ENCODE results near the gene GPD2.

The GPD2 gene

GRCh38 chr2:156430236-156430979, 5.8 kb upstream of the GPD2 start:
- no peaks in the 10 kb centered on the region for H3K36me3 ChIP-seq (ENCODE audit: insufficient read depth, low read length)
- no peak for TF ChIP-seq CTCF (conservative IDR thresholded peaks at IDR 0.05; ENCODE audit: low read length)
- TF ChIP-seq EZH2phosphoT487 (IDR thresholded peaks at IDR 0.05; ENCODE audit: borderline replicate concordance), result no peak
- peaks cover 9% of the 10 kb centered on the region for H3K4me1 ChIP-seq (ENCODE audit: insufficient read depth, low read length, poor library complexity, severe bottlenecking)
- H3K79me2 ChIP-seq (ENCODE audit: insufficient read depth, low read length), result no peaks in the 10 kb centered on the region
- no peak overlapping the region for H3K4me2 ChIP-seq (ENCODE audit: low read depth, low read length, poor library complexity, severe bottlenecking)
- 0 out of 2 replicates have a peak overlapping the region, but pooled peaks have one; percentile 19 for H2AFZ ChIP-seq (ENCODE audit: low read length)
- no peaks in the 10 kb centered on the region for H3K27me3 ChIP-seq (ENCODE audit: insufficient read depth, low read length, poor library complexity, severe bottlenecking)
- H3K9me3 ChIP-seq (ENCODE audit: insufficient read depth, low read depth, low read length), result no peaks in the 10 kb centered on the region
- H3F3A ChIP-seq (ENCODE audit: low read depth), result 0 out of 2 replicates have a peak, but pooled peaks cover 9% of the 10 kb centered on the region
- H3K4me3 ChIP-seq (ENCODE audit: low read length, poor library complexity, severe bottlenecking), result no peak overlapping the region
- no peak overlapping the region for H3K9ac ChIP-seq (ENCODE audit: low read depth, low read length, poor library complexity, severe bottlenecking)
- no peaks in the 10 kb centered on the region for H4K20me1 ChIP-seq (ENCODE audit: insufficient read depth, low read length, poor library complexity, severe bottlenecking)
- H3K9me2 ChIP-seq (replicated peaks; ENCODE audit: low read depth, low read length), result no peaks in the 10 kb centered on the region

- H3K4me2 ChIP-seq (ENCODE audit: low read depth, low read length, poor library complexity, severe bottlenecking), result no peak overlapping the region
Observed at GRCh38 chr2:156430980-156431358, 5.2 kb upstream of the GPD2 start.

GRCh38 chr2:156434461-156435291, 1.5 kb upstream of the GPD2 start:
- H3K36me3 ChIP-seq (ENCODE audit: insufficient read depth, low read length), result no peaks in the 10 kb centered on the region
- peak overlapping the region; percentile 98 for H3K4me2 ChIP-seq (ENCODE audit: low read depth, low read length, poor library complexity, severe bottlenecking)
- no peak for TF ChIP-seq EZH2phosphoT487 (IDR thresholded peaks at IDR 0.05; ENCODE audit: borderline replicate concordance)
- no peak for TF ChIP-seq CTCF (conservative IDR thresholded peaks at IDR 0.05; ENCODE audit: low read length)
- H3K9me3 ChIP-seq (ENCODE audit: insufficient read depth, low read depth, low read length), result no peaks in the 10 kb centered on the region
- no peaks in the 10 kb centered on the region for H3K9me2 ChIP-seq (replicated peaks; ENCODE audit: low read depth, low read length)
- H3F3A ChIP-seq (ENCODE audit: low read depth), result 0 out of 2 replicates have a peak, but pooled peaks cover 9% of the 10 kb centered on the region
- H3K9ac ChIP-seq (ENCODE audit: low read depth, low read length, poor library complexity, severe bottlenecking), result no peak overlapping the region
- H3K27me3 ChIP-seq (ENCODE audit: insufficient read depth, low read length, poor library complexity, severe bottlenecking), result no peaks in the 10 kb centered on the region
- peaks cover 33% of the 10 kb centered on the region for H3K4me1 ChIP-seq (ENCODE audit: insufficient read depth, low read length, poor library complexity, severe bottlenecking)
- no peak overlapping the region for H3K4me3 ChIP-seq (ENCODE audit: low read length, poor library complexity, severe bottlenecking)
- H2AFZ ChIP-seq (ENCODE audit: low read length), result no peak overlapping the region
- H4K20me1 ChIP-seq (ENCODE audit: insufficient read depth, low read length, poor library complexity, severe bottlenecking), result no peaks in the 10 kb centered on the region
- H3K79me2 ChIP-seq (ENCODE audit: insufficient read depth, low read length), result peaks cover 23% of the 10 kb centered on the region

More at GRCh38 chr2:156430980-156431358, 5.2 kb upstream of the GPD2 start:
- Histone ChIP-seq H3F3A (ENCODE audit: low read depth) (0 out of 2 replicates have a peak, but pooled peaks cover 9% of the 10 kb centered on the region), H2AFZ (ENCODE audit: low read length) (peak overlapping the region; percentile 74), H3K27me3 (ENCODE audit: insufficient read depth, low read length, poor library complexity, severe bottlenecking) (no peaks in the 10 kb centered on the region), H4K20me1 (ENCODE audit: insufficient read depth, low read length, poor library complexity, severe bottlenecking) (no peaks in the 10 kb centered on the region), H3K79me2 (ENCODE audit: insufficient read depth, low read length) (no peaks in the 10 kb centered on the region), H3K4me3 (ENCODE audit: low read length, poor library complexity, severe bottlenecking) (no peak overlapping the region), H3K36me3 (ENCODE audit: insufficient read depth, low read length) (no peaks in the 10 kb centered on the region), H3K9ac (ENCODE audit: low read depth, low read length, poor library complexity, severe bottlenecking) (no peak overlapping the region), H3K9me3 (ENCODE audit: insufficient read depth, low read depth, low read length) (no peaks in the 10 kb centered on the region), H3K4me1 (ENCODE audit: insufficient read depth, low read length, poor library complexity, severe bottlenecking) (peaks cover 12% of the 10 kb centered on the region), H3K9me2 (replicated peaks; ENCODE audit: low read depth, low read length) (no peaks in the 10 kb centered on the region)
- TF ChIP-seq EZH2phosphoT487 (IDR thresholded peaks at IDR 0.05; ENCODE audit: borderline replicate concordance), result no peak
- no peak for TF ChIP-seq CTCF (conservative IDR thresholded peaks at IDR 0.05; ENCODE audit: low read length)
